B cell (primary cell): ENCODE data around the gene CADPS.

Experiments
- CTCF ChIP-seq: fragments of 200-600 bp; IDR thresholded peaks from one replicate; pipeline ENCODE4 v1.8.0; 2022; ENCODE audit warnings: antibody characterized with exemption, mild to moderate bottlenecking
- EZH2 ChIP-seq: IDR thresholded peaks from 2 replicates; pipeline ENCODE4 v1.6.1; 2012; ENCODE audit warnings: borderline replicate concordance, low read depth, mild to moderate bottlenecking, moderate library complexity, low read length; ENCODE audit not compliant: insufficient read depth, poor library complexity, severe bottlenecking

GRCh38 chr3:62737449-62737848, 137.8 kb downstream of the CADPS start:
- TF ChIP-seq EZH2 (no peak), CTCF (no peak)
